ENCODE data around the gene GOLGA8J. TPM values are rescaled to one million over a fixed set of nuclear protein-coding genes. Genes with fewer than 3 reads are reported as not detected.
"Not testable (repeated sequence)": the region's sequence is repeated elsewhere in the genome, so short reads cannot be mapped to it uniquely, and the experiment has no call there.

Gene GOLGA8J
- polyA plus RNA-seq, 1 of the 3 experiments (the other 2 are of a cell fraction) = not detected

GRCh38 chr15:30130066-30130465 lies 47.3 kb downstream of the GOLGA8J start:
- 0 out of 2 replicates have a peak, but pooled peaks have one; percentile 6 for TF ChIP-seq RAD21 (IDR thresholded peaks at IDR 0.05; ENCODE audit: low read length)
- peak; percentile 26; the same call in 1 of the 2 replicates for TF ChIP-seq CTCF (IDR thresholded peaks at IDR 0.05)
- CTCF ChIA-PET; H2AFZ ChIP-seq (ENCODE audit: low read depth); DNase-seq; H3K36me3 ChIP-seq (replicated peaks in 1 of 2; ENCODE audit: control insufficient read depth in 1 of 2, insufficient read depth in 2 of 2, low read length in 1 of 2); H3K9me2 ChIP-seq; H3K27ac ChIP-seq (ENCODE audit: low read depth in 2 of 2, low read length in 1 of 2); POLR2A ChIA-PET; H3F3A ChIP-seq (replicated peaks; ENCODE audit: insufficient read depth); H3K79me2 ChIP-seq (ENCODE audit: insufficient read depth); H3K4me3 ChIP-seq (ENCODE audit: low read depth in 2 of 2, low read length in 1 of 2); H3K4me1 ChIP-seq (ENCODE audit: control insufficient read depth in 1 of 2, insufficient read depth in 2 of 2, low read depth in 1 of 2, low read length in 1 of 2); H3K9ac ChIP-seq; H4K20me1 ChIP-seq (ENCODE audit: insufficient read depth); H3K27me3 ChIP-seq (ENCODE audit: insufficient read depth); H3K9me3 ChIP-seq; H3K4me2 ChIP-seq: not testable (repeated sequence)
- 0% methylated on average over 2 of the region's 2 CpGs for WGBS (ENCODE audit: low lambda C conversion rate)

DNA sequence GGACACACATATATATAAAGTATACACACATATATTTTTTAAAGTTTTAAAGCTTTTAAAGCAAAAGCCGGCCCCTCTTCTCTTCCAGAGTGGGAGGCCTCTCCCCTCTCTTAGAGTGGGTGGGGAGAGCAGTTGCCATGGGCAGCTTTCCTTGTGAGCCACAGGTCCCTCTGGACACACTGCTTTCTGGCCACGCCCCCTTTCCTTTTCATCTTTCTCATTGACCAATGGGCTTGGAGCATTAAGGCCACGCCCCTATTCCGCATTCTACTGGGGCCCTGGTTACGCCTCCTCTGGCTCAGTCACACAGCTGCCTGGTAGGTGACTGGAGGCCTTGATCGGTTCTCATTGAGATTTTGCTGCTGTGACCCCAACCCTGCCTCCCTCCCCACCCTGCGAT lies 52.0 kb downstream of the GOLGA8J start, which contains the start of gene GOLGA8T:
TSS of gene GOLGA8T (plus strand) at position 301 of the 400 bp plus-strand sequence. CDS start at position 399, 98 bp downstream.
- H3K79me2 ChIP-seq (ENCODE audit: insufficient read depth); H3K27ac ChIP-seq (ENCODE audit: low read depth in 2 of 2, low read length in 1 of 2); POLR2A ChIA-PET; H3K4me1 ChIP-seq (ENCODE audit: control insufficient read depth in 1 of 2, insufficient read depth in 2 of 2, low read depth in 1 of 2, low read length in 1 of 2); H3K27me3 ChIP-seq (ENCODE audit: insufficient read depth); DNase-seq; H3K4me2 ChIP-seq; H3F3A ChIP-seq (replicated peaks; ENCODE audit: insufficient read depth); H4K20me1 ChIP-seq (ENCODE audit: insufficient read depth); H3K9me2 ChIP-seq; H3K9ac ChIP-seq; H2AFZ ChIP-seq (ENCODE audit: low read depth); CTCF ChIA-PET; H3K4me3 ChIP-seq (ENCODE audit: low read depth in 2 of 2, low read length in 1 of 2); H3K9me3 ChIP-seq; H3K36me3 ChIP-seq (replicated peaks in 1 of 2; ENCODE audit: control insufficient read depth in 1 of 2, insufficient read depth in 2 of 2, low read length in 1 of 2): not testable (repeated sequence)
- WGBS (ENCODE audit: low lambda C conversion rate) = no CpG with 5 or more reads among the region's 7 CpGs

Small RNAs within 50 kb of the gene (small RNA-seq; reads per million reads assigned to genes)
- gene RF00096 = 0 reads per million in 7 experiments
- gene RN7SL673P = 0 reads per million in 7 experiments

Other genes starting within 250 kb of the GOLGA8J start
- gene GOLGA8T, start 52.1 kb downstream of the GOLGA8J start, polyA plus RNA-seq (2012; rRNA removed) = 0.06 TPM in 1 of 2 replicates, not detected in the other